BE2C (cell line): ENCODE measurements around the gene LYRM4.

Source experiments
- DNase-seq: peaks from one replicate; pipeline ENCODE4 v3.0.0-alpha.2; 2020
- H3K27me3 ChIP-seq: fragments of 250-450 bp; sonication (Bioruptor Pico); 2 replicates; pipeline ENCODE4 v1.5.1; 2020; ENCODE audit warnings: mild to moderate bottlenecking
- H3K36me3 ChIP-seq: fragments of 250-450 bp; sonication (Bioruptor Pico); 2 replicates; pipeline ENCODE4 v1.5.1; 2020; ENCODE audit warnings: mild to moderate bottlenecking
- H3K4me1 ChIP-seq: fragments of 250-450 bp; sonication (Bioruptor Pico); 2 replicates; pipeline ENCODE4 v1.5.1; 2020
- H3K4me3 ChIP-seq: 2 replicates; pipeline ENCODE4 v1.5.1; 2011; ENCODE audit warnings: low read depth, low read length
- H3K9me3 ChIP-seq: fragments of 250-450 bp; sonication (Bioruptor Pico); 2 replicates; pipeline ENCODE4 v1.5.1; 2020
- TF ChIP-seq, protein P1 (sequence below): IDR thresholded peaks from 2 replicates; pipeline ENCODE4 v1.5.1; 2012; ENCODE audit warnings: mild to moderate bottlenecking, low read depth, low read length

The LYRM4 gene

DNA sequence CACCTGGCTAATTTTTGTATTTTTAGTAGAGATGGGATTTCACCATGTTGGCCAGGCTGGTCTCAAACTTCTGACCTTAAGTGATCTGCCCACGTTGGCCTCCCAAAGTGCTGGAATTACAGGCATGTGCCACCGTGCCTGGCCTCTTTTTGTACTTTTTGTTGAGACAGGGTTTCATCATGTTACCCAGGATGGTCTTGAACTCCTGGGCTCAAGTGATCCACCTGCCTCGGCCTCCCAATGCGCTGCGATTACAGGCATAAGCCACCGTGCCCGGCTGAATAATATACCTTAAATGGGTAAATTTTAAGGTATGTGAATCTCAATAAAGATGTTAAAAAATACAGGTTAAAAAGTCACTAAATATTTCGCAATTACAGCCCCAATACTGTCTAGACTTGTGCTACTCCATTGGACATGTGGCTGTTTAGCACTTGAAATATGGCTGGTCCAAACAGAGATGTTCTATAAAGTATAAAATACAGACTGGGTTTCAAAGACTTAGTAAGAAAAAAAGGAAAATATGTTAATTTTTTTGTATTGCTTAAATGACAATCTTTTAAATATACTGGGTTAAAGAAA, 133.6 kb downstream of the LYRM4 start:
- DNase-seq, result no peak
- Histone ChIP-seq H3K36me3 (no peaks in the 10 kb centered on the region), H3K27me3 (no peaks in the 10 kb centered on the region), H3K4me1 (no peaks in the 10 kb centered on the region), H3K9me3 (no peaks in the 10 kb centered on the region), H3K4me3 (no peak overlapping the region)
- TF ChIP-seq, protein P1, sequence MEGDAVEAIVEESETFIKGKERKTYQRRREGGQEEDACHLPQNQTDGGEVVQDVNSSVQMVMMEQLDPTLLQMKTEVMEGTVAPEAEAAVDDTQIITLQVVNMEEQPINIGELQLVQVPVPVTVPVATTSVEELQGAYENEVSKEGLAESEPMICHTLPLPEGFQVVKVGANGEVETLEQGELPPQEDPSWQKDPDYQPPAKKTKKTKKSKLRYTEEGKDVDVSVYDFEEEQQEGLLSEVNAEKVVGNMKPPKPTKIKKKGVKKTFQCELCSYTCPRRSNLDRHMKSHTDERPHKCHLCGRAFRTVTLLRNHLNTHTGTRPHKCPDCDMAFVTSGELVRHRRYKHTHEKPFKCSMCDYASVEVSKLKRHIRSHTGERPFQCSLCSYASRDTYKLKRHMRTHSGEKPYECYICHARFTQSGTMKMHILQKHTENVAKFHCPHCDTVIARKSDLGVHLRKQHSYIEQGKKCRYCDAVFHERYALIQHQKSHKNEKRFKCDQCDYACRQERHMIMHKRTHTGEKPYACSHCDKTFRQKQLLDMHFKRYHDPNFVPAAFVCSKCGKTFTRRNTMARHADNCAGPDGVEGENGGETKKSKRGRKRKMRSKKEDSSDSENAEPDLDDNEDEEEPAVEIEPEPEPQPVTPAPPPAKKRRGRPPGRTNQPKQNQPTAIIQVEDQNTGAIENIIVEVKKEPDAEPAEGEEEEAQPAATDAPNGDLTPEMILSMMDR, result no peak

DNA sequence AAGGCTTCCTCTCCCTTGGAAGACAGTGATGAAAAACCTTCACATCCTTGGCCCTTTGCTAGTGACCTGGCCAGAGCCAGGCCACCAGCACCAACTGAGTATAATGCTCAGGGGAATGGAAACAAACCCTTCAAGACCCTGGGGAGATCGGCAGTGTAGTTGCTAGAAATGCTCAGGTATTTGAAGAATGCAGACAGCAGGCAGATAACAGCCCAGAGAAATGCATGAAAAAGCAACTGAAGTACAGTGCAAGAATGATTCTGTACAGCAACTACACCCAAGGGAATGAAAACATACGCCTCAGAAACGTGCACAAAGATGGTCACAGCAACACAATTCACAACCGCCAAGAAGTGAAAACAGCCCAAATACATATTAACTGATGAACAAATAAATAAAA, 134.5 kb downstream of the LYRM4 start:
- no peaks in the 10 kb centered on the region for H3K9me3 ChIP-seq
- no peak for DNase-seq
- no peak overlapping the region for H3K4me3 ChIP-seq
- TF ChIP-seq, protein P1, result no peak
- H3K27me3 ChIP-seq, result no peaks in the 10 kb centered on the region
- H3K4me1 ChIP-seq, result no peaks in the 10 kb centered on the region
- H3K36me3 ChIP-seq, result no peaks in the 10 kb centered on the region

DNA sequence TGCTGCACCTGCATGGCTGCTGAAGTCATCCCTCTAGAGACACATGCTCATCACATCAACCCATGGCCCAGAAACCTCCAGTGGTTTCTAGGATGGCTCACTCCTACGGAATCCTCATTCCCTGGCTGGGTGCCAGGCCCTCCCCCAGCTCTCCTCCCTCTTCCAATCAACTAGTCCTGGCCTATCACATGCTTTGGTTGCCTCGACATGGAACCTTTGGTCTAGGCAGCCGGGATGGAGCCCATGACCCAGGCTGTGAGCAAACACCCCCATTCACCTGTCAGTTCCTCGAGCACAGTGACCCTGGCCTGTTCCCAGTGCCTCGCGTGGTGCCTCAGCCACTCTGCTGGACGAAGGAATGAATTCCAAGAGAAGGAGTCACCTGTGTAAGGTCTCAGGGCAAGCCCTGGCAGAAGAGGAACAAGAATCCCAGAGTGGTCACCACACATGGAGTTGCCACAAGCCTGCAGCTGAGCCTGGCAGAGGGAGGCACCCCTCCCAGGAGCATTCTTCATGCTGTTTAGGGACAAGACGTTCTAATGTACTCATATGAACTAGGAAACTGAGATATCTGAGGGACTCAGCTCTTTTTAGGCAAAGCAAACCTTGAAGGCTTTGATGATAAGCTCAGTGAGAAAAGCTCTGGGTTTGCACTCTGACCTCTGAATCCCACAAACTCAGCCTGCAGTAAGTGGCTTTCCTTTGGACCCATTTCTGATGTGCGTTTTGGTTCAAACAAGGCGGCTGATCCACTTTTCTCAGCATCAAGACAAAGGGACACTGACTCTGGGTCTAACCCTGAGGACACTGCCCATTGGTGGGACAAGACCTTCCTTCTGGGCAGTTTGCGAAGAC, 135.4 kb downstream of the LYRM4 start:
- TF ChIP-seq, protein P1, result no peak
- H3K27me3 ChIP-seq, result no peaks in the 10 kb centered on the region
- H3K4me1 ChIP-seq, result no peaks in the 10 kb centered on the region
- no peak for DNase-seq
- no peak overlapping the region for H3K4me3 ChIP-seq
- H3K36me3 ChIP-seq, result no peaks in the 10 kb centered on the region
- H3K9me3 ChIP-seq, result no peaks in the 10 kb centered on the region

DNA sequence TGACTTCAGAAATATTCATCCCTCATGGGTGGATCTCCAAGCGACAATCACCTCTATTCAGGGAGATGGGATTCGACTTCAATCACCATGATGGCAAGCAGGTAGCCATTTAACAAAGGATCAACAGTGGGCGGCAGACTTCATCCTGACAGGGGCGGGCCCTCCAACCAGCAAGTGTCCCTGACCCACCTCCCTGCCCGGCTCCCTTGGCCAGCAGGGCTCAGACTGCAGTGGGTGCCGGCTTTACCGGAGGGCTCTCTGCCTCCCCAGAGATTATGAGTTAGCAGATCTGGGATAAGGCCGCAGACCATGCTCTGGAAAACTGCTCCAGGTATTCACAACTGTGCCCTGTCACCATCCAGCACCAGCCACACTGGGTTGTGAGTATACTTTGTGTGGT, 136.2 kb downstream of the LYRM4 start:
- TF ChIP-seq, protein P1, result no peak
- no peaks in the 10 kb centered on the region for H3K9me3 ChIP-seq
- H3K36me3 ChIP-seq, result no peaks in the 10 kb centered on the region
- no peak overlapping the region for H3K4me3 ChIP-seq
- no peak for DNase-seq
- H3K4me1 ChIP-seq, result no peaks in the 10 kb centered on the region
- no peaks in the 10 kb centered on the region for H3K27me3 ChIP-seq

DNA sequence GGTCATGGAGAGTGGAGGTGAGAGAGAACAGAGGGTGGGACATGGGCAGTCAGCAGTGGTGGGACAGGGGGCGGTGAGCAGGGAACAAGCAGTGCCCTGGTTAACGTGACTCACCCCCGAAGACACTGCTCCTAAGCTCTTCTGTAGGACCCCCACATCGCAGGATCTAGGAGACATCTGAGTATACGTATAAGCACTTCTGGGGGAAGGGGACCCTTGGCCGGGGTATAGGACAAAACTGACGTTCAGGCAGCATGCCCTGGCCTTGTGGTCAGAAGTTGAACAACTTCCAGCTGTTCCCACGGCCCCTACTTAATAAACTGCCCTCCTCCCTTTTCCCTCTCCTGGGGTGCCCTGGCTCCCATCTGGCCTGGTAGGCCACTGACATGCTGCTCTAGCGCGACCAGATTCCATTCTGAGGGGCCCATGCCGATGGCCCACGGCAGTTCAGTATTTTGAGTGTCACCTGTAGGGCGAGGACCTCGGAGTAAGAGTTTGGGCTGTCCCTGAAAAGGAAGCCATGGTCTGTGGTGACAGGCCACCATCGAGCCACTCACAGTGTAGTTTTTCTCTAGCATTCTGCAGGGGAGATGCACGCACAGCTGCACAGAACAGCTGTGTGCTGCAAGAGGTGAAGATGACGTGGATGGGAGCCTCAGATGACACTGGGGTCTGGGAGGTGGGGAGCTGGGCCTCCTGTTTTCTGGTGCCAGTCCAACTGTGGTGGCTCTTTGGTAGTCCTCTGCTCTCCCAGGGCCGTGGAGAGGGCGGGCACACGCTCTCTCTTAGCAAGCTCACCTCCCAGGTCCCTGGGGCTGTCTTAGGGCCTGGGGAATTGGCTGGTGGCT, 137.2 kb downstream of the LYRM4 start:
- Histone ChIP-seq H3K9me3 (no peaks in the 10 kb centered on the region), H3K36me3 (no peaks in the 10 kb centered on the region), H3K4me3 (no peak overlapping the region), H3K27me3 (no peaks in the 10 kb centered on the region), H3K4me1 (no peaks in the 10 kb centered on the region)
- TF ChIP-seq, protein P1, result no peak
- no peak for DNase-seq
